HuH-7 (cell line): ENCODE data around the gene MNT.

Experiments used
- DNase-seq: peaks from one replicate; pipeline ENCODE4 v3.0.0; 2011; ENCODE audit warnings: low spot score

The MNT gene

DNA sequence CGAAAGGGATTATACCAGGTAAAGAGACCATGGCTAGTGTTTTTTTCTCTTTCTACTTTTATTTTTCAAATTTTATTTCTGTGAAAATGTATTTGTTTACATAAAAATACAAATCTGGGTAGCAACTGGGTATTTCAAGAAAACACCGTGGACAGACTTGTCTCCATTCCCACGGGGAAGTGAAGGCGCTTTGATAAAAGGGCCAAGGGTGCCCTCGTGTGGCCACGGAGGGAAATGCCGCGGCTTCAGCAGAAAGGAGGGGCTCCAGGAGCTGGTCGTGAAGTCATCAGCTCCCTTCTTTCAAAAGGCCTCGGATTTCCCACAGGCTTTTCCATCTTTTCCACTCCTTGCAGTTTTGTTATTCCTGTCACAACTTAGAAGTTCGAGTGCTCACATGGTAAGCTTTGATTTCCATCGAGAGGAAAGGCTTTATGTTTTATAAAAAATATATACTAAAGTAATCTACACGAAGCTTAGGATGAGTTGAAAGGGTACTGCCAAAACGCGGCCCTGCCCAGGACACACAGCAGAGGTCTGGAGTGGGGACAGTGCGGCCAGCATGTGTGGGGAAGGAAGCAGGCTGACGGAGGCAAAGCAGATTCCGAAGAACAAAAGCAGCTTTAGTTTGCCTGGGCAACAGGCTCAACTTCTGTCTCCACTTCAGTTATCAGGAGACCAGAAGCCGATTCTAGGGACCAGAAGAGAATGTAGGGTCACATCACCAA is 15.3 kb upstream of the MNT start:
- DNase-seq = peak; percentile 76

DNA sequence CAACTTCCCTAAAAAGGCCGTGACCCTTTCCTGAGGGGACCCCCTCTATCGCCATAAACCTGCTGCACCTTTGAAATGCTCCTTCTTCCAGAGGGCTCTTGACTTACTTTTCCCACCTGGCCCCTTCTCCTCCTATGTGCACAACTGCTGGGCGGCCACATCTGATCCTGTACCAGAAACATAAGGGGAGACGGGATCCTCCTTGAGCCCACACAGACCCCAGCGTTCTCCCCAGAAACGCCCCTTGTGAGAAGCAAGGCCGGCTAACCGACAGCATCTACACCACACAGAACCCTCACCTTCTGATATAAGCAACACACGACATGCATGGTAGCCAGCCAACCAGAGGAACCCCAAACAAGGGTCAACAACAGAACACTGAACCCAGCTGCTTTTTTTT is 14.2 kb upstream of the MNT start:
- DNase-seq = no peak

DNA sequence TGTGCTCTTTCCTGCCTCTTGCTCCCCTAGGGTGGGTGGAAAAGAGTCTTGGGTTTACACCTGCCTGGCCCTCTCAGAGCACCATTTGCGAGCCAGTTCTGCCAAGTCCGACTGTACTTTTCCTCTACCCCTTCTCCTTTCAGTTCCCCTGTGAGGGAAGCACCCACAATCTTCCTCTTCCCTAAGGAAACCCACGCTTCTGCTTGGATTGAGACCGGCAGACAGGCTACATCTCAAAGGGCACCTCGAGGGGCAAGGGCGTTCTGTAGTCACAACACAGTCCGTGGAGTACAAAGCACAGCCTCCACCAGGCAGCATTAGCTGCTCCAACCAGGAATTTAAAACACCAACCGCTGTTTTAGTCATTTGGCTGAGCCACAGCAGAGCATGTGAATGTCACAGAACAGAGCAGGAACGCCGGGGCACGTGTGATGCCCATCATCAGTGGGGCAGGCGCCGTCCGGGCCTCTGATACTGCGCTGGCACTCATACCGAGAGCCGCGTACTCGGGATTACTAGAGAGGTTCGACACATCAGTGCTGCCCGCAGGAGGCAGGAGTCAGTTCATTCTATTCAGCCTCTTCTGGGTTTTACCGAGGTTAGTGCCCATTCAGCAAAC is 13.7 kb upstream of the MNT start:
- DNase-seq = no peak

DNA sequence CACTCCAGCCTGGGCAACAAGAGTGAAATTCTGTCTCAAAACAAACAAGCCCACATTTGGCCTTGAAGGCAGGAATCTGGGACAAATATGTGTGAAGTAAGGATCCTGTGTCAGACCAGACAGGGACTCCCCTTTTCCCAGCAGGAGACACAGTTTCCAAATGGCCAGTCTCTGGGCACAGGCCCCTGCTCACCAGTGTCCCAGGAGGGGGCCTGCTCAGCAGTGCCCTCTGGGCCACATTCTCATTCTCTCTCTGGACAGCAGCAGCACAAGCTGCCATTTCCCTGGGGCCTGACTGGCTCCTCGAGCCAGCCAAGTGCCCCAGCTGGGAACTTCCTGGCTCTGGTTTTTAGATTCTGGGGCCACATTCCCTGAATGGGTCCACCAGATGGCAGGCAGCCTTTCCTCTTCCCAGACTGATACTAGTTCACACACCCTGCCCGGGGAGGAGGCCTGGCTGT is 11.7 kb upstream of the MNT start:
- no peak for DNase-seq

DNA sequence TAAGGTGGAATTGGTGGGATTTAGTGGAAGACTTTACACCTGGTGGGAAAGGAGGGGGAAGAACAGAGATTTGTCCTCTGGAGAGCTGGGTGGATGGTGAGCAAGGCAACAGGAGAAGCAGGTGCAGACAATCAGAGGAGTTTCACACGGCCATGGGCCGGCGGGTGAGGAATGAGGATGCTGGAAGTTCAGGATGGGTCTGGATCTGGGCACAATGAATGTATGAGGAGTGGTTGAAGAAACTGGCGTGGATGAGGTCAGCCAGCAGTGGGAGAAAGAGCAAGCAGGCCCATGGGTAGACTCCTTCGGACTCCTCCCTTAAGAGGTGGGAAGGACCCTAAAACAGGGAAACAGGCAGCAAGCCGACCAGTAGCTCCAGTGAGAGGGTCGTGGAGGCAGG is 10.1 kb upstream of the MNT start:
- no peak for DNase-seq

DNA sequence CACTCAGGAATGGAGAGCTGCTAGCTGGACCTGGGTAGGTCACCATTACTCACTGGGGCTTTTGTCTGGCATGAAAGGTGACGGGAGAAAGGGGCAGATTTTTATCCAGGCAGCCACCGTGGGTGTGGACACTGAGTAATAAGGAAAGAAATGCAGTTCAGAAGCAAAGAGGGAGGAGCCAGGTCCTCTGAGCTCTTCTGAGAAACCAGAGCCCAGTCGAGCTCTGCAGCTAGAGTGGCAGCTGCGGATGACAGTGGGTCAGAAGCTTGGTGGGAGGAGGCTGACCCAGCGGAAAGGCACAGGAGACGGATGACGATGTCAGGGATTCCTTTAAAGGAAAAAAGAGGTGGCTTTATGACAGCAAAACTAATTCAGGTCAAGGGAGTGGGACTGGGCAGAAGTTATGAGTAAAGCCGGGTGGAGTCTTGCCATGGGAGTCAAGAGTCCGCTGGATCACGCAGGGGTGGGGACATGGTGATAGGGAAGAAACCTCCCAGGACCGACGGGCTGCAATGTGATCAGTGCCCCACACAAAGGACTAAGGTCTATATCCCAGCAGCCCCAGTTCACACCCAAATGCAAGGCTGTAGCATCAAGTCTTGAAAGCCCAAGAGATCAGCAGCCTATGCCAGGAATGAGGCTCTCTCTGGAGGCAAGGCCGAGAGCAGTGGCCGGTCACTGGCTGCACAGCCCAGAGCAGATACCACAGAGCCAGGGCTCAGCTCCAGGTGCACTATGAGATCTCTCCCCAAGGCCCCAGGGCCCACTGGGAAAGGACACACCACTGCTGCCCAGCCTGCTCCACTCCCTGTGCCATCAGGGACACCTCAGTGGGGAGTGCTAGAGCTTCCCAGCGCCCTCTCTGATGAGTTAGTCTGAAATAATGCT is 6.3 kb upstream of the MNT start:
- DNase-seq = no peak

DNA sequence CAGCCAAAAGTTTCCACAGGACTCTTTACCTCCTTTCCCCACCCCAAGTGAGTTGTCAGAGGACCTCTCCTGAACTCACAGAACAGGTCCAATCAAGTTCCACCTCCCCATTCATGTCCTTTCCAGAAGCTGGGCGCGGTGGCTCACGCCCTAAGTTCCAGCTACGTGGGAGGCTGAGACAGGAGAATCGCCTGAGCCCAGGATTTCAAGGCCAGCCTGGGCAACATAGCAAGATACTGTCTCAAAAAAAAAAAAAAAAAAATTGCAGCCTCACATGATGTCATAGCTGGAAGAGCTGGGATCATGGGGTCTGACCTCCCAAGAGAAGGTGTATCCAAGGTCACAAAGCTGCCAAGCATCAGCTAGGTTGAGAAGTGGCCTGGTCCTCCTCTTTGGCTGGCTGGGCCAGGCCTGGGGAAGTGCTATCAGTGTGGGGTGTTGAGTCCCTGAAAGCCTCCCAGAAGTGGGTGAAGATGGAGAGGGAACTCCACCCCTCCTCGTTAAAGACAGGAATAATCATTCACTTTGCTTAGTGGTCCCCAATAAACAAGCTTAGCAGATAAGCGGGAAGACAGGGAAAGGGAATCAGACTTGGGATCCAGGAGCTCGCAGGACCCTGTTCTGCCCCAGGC is 5.5 kb upstream of the MNT start:
- DNase-seq = no peak

DNA sequence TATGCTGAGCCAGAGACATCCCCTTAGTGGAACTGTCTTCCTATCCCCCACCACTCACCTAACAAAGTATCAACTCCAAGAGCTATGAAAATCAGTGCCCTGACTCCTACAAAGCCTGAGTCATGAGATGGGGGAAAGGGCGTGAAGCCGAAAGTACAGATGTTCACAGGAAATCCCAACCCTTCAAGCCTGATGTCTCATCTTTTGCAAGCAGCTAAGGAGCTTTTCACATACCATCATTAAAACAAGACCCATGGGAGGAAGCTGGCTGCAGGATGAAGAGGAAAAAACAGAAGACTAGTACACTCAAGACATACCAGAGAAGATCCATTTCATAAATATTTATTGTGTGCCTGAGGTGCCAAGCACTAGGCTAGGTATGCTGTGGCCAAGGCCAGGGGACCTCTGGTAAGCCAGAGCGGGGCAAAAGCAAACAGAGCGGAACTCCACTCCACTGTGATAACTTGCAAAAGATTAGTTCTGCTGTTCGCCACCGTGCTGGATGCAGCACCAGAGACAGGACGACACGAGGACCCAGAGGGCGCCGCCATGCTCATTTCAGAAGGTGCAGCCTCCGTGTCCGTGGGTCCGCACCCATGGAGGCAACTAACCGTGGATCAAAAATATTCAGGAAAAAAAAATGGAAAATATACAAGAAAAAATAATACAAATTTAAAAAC is 4.5 kb upstream of the MNT start:
- no peak for DNase-seq

DNA sequence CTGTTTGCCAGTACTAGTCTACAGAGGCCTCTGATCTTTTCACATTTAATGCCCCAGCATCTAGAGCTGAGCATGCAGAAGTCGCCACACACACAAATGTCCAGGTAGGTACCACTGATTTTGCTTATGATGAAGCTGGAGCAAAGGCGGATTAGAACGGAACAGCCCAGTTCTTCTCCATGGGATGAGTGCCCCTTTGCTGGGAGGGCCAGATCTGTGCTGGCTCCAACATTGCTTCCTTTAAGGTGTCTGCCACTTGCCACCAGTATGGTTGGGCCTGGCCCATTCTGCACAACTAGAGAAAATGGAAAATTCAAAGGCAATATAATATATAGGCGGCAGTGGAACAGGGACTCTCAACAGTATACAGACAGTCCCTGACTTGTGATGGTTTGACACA is 2.2 kb upstream of the MNT start:
- no peak for DNase-seq

DNA sequence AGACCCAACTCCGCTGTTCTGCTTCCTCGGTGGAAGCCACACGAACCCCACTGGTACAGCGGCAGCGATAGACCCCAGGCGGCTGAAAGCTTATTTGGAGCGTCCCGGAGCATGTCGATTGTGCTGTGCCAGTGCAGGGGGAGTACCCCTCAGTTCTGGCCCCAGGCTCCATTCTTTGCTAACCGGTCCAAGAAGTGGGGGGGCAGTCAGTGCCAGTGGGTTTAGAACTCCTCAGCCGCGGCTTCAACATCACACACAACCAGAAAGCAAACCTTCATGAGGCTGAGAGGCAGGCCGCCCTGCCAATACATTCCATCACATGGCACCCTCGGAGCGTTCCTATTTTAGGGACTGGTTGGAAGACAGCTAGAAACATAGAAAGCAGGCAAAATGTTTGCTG is 1.7 kb upstream of the MNT start:
- no peak for DNase-seq

DNA sequence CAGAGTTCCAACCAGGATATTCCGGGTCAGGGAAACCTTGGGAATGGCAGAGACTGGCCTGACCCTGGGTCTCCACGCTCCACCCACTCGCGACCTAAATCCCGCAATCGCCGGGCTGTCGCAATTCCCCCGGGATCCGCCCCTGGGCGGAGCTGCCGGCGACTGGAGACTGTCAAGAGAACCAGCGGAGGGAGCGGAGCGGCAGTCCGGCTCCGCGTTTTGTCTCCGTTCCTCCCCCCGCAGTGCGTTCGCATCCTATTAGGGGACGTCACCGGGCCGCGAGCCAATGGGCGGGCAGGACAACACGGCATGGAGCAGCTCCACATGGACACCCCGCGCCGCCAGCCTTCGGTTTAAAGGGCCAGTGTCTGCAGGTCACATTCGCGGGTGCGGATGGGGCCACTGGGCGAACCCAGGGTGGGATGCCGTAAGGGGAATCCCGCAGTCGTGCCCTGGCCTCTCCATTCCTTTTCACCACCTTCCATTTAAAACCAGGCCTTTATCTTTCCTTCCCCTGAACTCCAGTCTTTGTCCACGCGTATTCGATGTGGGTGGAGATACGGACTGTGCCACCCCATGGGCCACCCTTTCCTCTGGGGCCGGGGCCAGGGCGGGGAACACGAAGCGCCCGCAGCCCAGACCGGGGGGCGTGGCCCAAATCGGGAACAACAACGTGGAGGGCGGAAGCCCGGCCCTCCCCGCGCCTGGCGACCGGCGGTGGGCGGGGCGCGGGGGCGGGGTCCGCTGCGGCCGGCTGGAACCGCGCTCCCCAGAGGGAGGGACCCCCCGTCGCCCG is 764 bp upstream of the MNT start:
- DNase-seq = peak; percentile 92

DNA sequence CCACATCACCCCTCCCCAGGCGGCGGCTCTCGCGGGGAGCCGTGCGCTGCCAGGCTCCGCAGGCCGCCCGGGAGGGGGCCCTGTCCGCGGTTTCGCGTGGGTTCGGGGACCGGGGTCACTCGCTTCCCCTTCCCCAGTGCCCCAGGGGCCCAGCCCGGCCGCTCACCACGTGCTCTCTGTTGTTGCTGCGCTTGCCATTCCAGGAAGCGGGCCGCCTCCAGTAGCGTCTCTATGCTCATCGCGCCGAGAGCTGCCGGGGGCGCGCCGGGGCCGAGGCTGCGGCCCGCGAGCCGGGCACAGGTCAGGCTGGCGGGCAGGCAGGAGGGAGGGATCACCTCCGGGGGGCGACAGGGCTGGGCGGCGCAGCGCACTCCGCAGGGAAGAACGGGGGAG is 390 bp downstream of the MNT start:
- DNase-seq = no peak

DNA sequence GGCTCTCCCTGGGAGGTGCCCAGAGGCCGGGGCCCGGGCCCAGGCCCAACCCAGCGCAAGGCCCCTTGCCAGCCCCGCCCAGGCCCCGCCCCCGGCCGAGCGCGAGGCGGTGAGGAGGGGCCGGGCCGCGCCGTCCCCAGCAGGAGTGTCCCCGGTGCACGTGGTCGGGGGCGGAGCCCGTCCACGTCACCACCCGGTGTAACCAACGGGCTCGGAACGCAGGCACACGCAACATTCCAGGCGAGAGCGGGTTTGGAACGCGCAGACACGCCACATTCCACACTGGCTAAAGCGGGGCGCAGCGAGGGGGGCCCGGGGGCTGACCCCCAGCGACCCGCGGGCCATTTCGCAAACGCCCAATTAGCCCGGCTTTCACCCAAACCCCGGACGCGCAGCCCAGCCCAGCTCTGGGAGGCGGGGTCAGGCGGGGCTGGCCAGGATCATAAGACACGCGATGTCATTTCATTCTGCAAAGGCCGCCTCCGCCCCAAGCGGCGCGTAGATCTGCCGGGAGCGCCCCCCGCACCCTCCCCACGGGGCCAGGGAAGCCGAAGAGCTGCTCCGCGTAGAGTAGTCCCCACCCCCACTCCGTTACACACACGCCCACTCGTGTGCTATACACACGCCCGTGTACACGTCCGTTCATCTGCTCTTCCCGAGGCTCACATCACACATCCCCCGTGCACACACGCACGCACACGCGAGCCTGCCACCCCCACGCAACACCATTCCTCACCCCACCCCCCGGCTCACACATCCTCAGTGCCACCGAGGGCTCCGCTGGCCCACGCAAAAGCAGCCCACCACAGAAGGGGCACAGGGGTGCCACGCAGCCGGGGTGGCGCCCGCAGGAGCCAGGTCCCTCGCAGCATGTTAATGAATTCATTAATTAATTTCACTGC is 1.0 kb downstream of the MNT start:
- peak; percentile 84 for DNase-seq

DNA sequence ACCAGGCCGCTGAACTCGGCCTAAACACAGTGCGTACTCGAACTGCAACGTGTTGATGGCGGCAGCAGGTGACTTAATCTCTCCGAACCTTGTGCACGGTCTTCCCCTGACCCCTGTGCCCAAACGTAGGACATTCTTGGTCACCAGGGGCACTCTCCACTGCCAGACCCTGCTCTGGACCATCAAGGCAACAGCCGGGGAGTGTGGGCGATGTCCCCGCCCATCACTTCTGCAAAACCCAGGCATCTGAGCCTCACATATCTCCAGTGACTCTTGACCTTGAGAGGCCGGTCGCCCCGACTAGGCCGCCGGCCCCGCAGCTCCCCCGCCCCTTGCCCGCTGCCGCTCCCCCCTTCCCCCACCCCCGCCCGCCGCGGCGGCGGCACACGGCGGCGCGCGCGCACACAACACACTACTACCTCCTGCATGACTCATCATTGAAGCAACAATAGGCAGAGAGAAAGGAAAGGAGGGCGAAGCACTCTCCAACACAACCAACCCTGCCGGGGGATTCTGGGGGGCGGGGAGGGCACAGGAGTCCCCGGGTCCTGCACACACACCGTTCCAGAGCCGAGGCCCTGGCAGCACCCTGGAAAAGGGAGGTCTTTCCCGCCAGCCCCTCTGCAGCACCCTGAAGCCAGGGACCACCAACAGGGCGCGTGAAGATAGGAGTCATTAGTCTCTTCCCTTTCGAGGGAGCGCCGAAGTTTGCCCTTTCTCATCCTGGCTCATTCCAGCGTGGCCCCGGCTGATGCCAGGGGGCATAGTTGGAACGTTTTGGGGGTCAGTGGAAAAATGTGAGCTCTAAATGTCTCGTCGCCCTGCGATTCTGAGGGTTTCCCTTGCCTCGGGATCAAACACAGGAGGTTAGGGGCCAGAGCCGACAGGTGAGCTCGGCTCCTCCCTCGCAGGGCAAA is 1.9 kb downstream of the MNT start:
- DNase-seq = no peak

DNA sequence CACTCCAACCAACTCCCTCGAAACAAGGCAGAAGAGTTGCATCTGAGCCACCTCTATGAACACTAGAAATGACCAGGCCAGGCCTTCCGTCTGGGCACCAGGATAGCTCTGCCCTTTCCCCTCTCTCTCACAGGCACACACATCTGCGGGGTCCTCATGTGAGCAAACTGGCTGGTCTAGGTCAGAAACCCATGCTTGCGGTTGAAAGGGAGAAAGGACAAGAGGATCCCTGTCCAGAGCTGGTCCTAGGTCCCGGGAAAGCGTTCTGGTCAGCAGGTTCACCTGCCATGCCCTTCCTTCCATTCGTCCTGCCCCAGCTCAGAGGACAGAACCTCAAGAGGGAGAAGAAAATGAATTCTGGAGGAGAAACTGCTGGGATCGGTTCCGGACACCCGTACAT is 2.7 kb downstream of the MNT start:
- no peak for DNase-seq

DNA sequence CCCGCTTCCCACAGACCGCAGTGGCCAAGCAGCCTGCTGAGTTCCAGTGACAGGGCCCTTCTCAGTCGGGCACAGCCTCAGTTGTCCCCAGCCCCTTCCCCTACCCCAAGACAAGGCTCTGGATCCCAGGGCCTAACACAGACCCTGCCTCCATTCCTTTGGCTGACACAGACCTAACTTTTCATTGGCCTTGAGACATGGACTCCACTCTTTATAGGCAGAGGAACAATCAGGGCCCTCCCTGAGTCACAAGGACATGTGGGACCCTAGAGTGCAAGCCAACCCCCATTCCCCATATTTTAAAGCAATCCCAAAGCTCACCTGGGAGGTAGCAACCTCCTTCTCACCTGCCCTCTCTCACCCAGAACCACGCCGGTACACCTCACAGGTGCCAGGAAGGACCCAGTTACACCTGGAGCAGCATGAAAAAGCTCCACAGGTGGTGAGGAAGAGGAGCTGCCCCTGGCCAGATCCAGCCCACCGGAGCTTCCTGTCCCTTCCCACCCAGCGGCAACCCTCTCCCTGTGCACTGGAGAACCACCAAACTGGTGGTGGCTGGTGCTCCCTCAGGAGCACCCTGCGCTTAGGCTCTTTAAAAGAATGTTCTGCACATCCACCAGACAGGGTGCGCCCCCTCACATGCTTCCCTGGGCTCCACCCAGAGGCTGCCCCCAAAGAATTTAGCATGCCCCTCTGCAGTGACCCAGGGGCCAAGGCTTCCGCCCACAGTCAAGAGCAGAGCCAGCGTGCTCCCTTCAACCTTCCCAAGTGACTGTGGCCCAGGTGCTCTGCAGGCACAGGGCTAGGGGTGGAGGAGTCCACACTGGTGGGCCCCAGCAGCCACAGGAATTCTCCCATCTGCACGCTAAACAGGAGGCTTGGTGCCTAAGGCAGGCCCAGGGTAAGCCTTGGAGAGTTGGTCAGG is 3.4 kb downstream of the MNT start:
- no peak for DNase-seq

DNA sequence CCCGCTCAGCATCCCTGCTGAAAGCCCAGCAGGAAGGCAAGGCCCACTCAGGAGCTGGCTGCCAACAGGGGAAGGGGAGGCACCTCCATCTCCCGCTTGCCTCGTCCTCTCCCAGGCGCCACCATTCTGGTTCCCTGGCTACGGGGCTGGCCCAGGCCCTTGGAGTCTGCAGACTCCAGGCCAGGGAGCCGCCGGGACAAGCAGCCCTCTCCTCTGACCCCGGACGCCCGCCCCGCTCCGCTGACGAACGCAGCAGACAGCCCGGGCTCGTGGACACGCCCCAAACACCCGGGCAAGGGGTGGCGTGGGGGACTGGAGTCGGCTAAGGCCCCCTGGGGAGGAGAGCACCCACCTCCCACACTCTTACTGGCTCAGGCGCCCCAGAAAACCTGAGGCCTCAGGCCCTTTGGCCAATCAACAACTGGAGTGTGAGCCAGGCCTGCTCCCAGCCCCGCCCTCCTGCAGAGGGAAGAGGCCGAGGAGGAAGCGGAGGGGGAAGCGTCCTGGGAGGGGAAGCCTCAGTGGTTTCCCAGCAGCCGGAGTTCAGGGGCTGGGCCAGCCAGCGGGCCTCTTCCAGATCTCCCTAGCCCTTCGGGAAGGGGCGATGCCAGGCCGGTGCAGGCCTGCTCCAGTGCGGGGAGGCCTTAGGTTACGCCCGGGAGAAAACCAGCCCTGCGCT is 4.2 kb downstream of the MNT start:
- peak; percentile 80 for DNase-seq
